GM10248 (cell line): ENCODE data around the gene PLCH1.

ENCODE experiments used
- CTCF ChIA-PET: fragments of 300-600 bp; sonication (Branson Sonifier 250); formaldehyde crosslinking; extraction: SDS; loops from one replicate; lab custom pipeline; 2021; ENCODE audit warnings: antibody characterized with exemption; lab: Yijun Ruan, JAX
- POLR2A ChIA-PET: fragments of 350-650 bp; sonication (Branson Sonifier 250); formaldehyde crosslinking; extraction: SDS; loops from one replicate; lab custom pipeline; 2020; ENCODE audit warnings: antibody characterized with exemption; lab: Yijun Ruan, JAX
- DNase-seq: peaks from one replicate; pipeline ENCODE4 v3.0.0; 2012; ENCODE audit errors: extremely low spot score
- CTCF ChIP-seq: IDR thresholded peaks from 2 replicates; pipeline ENCODE4 v1.5.1; 2012; ENCODE audit warnings: mild to moderate bottlenecking, low read depth; ENCODE audit errors: extremely low read depth, missing control alignments, control extremely low read depth

The PLCH1 gene

GRCh38 chr3:155585384-155585783 lies 159.5 kb downstream of the PLCH1 start:
- ChIA-PET CTCF (interaction anchor here (1.5 kb wide), 1 partner anchor 76 kb away, joined by 3 read pairs; no protein-coding TSS in a partner anchor), POLR2A (no interaction called here)
- no peak for TF ChIP-seq CTCF
- DNase-seq: no peak

DNA sequence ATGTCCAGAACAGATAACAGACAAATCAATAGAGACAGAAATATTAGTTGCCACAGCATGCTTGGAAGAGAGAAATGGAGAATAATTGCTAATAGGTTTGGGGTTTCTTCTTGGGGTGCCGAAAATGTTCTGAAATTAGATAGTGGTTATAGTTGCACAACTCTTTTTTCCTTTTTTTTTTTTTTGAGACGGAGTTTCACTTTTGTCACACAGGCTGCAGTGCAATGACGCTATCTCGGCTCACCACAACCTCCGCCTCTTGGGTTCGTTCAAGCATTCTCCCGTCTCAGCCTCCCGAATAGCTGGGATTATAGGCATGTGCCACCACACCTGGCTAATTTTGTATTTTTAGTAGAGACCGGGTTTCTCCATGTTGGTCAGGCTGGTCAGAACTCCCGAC lies 163.3 kb downstream of the PLCH1 start:
- ChIA-PET POLR2A (no interaction called here), CTCF (no interaction called here)
- DNase-seq: no peak
- no peak for TF ChIP-seq CTCF

DNA sequence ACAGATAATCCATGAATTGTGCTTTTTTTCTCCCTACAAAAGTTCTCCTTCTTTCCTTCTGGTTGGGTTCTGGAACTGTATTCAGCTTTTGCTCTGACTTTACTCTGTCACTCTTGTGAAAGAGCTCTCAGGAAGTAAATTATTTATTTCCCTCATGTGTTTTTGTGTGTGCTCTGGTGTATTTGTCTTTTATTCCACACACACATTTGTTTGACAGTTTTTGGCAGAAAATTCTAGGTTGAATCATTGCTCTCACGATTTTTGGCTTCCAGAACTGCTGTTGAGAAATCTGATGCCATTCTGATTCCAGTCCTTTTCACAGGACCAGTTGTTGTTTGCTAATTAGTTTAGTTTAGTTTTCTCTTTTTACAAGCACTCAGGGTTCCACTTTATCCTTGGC lies 172.8 kb downstream of the PLCH1 start:
- TF ChIP-seq CTCF: no peak
- CTCF ChIA-PET: no interaction called here
- POLR2A ChIA-PET: no interaction called here
- no peak for DNase-seq

DNA sequence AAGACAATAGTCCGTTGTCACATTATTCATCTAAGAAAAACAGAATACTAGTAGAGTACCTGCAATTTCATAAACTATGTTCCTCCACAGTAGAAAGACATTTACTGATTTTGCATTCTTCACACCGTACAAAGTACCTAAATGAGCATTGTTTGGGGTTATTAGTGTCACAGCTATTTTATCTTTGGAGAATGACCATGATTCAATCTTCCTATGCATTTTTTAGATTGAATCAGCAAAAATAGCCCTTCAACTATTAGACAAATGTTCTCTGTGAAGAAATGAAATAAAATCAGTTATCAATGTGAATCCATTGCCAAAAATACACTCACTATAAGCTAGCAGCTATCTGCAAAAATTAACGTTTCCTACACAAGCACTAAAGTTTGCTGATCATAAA lies 176.6 kb downstream of the PLCH1 start:
- POLR2A ChIA-PET: no interaction called here
- no peak for DNase-seq
- CTCF ChIA-PET: interaction anchor here (1.5 kb wide), 1 partner anchor 48 kb away, joined by 3 read pairs; no protein-coding TSS in a partner anchor
- TF ChIP-seq CTCF: no peak

DNA sequence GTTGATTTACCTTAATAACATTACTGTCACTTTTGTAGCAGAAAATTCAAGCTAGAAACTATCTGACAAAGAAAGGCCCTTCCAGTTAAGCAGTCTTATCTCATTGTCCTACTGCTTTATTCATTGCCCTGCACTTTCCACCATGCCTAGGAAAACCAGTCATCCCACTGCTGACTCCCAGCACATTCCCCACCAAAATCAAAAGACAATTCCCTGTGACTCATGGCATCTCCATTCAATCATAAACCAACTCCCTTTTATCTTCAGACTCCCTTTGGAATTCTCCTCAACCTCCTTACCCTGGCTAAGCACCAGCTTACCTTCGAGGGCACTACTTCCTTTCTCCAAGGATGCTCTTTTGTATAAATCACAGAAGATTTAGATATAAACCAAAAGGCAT lies 184.3 kb downstream of the PLCH1 start:
- no peak for TF ChIP-seq CTCF
- ChIA-PET CTCF (interaction anchor here (1.3 kb wide), 1 partner anchor 11 kb away, joined by 3 read pairs; no protein-coding TSS in a partner anchor), POLR2A (no interaction called here)
- DNase-seq: no peak

DNA sequence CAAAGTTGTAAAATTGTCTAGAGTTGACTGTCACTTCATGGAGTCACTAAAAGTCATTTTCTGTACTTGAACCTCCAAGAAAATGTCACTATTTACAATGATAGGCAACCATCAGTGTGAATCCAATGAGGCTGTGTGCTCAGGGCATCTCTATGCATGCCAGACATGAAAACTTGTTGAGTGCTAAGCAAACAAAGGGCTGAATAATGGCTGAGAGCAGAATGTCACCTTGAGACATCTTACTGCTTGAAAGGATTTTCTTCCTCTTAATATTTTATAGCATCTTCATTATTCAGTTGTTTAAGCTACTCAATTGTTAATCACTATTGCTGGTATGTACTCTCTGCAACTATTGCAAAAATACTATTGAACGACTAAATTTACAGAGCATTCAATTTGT lies 184.7 kb downstream of the PLCH1 start:
- DNase-seq: no peak
- ChIA-PET CTCF (interaction anchor here (1.3 kb wide), 1 partner anchor 11 kb away, joined by 3 read pairs; no protein-coding TSS in a partner anchor), POLR2A (no interaction called here)
- TF ChIP-seq CTCF: no peak

DNA sequence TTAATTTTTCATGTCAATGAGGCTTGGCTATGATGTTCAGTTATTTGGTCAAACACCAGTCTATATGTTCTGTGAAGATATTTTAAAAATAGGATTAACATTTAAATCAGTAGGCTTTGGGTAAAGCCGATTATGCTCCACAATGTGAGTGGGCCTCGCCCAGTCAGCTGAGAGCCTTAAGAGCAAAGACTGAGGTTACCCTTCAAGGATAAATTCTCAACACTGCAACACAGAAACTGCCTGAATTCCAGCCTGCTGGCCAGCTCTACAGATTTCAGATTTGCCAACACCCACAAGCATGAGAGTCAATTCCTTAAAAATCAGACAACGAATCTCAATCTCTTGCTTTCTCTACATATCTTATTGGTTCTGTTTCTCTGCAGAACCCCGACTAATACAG lies 188.3 kb downstream of the PLCH1 start:
- TF ChIP-seq CTCF: no peak
- POLR2A ChIA-PET: no interaction called here
- DNase-seq: no peak
- CTCF ChIA-PET: interaction anchor here (1.1 kb wide), 1 partner anchor 40 kb away, joined by 3 read pairs; no protein-coding TSS in a partner anchor
